HG03060 (cell line): ENCODE measurements around the gene RACK1.

ENCODE experiments used
- ATAC-seq: cut with Tn5 transposase; IDR thresholded peaks from one replicate; pipeline ENCODE4 v1.9.1; 2021; ENCODE audit warnings: low read depth, moderate number of reproducible peaks; ENCODE audit not compliant: unreplicated experiment

Gene RACK1

DNA sequence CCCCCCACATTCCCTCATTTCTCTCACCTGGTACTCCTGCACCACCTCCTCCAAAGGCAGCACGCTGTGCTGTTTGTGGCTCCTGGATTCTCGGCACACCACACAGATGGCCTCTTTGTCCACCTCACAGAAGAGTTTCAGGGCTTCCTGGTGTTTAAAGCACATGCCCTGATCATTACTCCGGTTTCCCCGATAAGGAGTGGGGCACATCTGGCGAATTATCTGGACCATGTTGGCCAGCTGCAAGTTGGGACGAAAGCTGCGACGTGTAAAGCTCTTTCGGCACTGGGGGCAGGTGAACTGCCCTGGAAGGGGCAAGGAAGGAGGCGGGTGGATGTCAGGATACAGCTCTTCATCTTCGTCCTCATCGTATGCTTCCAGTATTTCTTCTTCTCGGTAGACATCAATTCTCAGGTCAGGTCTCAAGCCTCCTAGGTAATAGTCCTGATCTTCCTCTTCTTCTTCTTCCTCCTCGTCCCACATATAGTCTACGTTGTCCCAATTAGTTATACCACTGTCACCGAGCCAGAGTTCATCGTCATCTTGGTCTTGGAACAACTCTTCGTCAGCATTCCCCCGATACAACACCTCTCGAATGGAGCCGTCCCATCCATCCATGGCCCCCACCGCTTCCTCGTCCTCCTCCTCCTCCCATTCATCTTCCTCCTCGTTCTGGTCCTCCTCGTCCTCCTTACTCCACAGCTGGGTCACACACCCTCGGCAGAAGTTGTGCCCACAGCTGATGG is 16.4 kb upstream of the RACK1 start:
- no peak for ATAC-seq

DNA sequence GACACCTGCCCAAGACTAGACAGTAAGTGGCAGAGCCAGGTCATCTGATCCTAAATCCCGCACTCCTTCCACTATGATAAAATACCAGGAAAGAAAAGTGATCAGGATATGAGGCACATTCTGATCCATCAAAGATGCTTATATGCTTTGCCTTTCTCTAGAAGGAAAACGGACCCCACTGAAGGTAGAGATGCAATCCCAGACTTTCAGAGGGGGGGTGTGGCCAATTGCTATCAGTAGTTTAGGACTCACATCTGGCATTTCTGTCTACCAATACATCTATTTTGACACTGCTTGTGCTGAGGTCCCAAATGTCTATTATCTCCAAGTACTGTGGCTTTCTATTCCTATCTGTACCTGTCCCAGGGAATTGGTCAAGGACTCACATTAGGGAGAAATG is 15.6 kb upstream of the RACK1 start:
- ATAC-seq = no peak

DNA sequence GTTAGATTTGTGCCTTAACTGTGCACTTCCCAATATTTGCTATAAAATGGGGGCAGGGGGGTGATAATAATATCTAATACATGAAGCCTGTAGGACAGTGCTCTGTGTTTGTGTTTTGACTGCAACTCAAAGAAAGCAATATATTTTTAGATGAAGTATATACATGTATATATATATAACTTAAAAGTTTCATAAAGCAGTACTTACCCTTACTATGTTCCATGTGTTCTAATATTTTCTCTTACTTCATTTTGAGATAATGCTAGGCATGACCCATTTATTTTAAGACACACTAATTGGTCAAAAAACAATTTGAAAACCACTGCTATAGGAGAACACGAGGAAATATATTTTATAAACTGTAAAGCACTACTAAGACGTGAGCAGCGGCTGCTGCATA is 14.9 kb upstream of the RACK1 start:
- no peak for ATAC-seq

DNA sequence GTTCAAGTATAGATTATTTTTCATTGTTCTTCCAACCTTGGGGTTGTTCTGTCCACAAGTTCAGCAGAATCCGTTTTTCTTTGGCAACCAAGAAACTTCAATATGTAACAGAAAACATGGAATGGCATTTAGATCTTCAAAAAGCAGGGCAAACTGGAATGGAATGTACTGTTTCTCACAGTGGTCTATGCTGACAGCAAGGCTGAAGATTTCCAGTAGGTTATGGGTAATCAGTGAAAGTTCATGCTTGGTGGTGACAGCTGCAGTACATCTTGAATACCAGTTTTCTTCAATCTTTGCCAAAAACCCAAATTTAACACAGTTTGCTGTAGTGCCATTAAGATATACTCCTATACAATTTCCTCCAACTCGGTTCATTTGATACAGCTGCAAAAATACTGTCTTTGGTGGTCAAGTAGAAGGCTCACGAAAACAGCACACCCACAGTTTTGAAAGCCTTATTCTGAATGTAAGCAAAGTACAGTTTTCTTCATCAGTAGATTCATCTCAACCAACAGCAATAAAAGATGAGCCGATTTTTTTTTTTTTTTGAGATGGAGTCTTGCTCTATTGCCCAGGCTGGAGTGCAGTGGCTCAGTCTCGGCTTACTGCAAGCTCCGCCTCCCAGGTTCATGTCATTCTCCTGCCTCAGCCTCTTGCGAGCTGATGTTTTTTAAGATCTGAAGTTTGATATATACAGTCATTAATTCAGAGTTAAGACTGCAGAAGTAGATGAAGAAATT is 12.3 kb upstream of the RACK1 start:
- ATAC-seq = no peak

DNA sequence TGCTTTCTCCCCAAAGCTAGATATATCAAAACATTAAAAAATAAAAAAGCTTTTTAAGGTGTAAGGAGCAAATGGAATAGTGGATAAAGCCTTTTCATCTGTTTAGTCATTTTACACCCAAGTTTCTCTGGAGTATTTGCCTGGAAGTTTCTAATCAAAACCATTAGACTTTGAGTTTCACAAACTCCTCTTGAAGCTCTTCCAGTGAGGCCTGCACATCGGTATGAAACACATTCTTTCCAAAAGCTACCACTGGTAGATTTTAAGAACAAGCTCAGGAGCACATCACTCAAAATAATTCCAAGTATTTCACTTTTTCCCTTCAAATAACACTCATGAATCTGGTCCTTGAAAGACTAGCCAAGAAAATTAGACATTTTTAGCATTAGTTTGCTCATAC is 11.6 kb upstream of the RACK1 start:
- no peak for ATAC-seq

DNA sequence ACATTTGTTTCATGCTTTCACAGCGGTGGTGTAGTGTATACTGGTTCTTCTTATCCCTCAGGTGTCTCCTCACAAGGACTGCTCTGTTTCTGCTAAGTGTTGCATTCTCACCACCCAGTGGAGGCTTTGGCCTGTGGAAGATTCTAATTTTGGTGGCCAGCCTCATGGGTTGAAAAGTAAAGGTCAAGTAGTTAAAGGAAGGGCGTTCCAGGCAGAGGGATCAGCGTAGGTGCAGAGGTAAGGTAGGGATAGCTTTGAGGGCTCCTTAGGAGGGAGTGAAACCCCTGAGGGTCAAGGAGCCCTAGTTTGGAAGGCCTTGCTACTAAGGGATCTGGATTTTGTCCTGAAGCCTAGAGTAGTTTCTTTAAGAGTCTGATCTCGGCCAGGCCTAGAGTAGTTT is 4.6 kb upstream of the RACK1 start:
- ATAC-seq = no peak

- ATAC-seq = no peak
These were observed 2.8 kb upstream of the RACK1 start for GRCh38 chr5:181246276-181247049.

- no peak for ATAC-seq
These were observed 1.9 kb upstream of the RACK1 start for GRCh38 chr5:181245427-181246275.

DNA sequence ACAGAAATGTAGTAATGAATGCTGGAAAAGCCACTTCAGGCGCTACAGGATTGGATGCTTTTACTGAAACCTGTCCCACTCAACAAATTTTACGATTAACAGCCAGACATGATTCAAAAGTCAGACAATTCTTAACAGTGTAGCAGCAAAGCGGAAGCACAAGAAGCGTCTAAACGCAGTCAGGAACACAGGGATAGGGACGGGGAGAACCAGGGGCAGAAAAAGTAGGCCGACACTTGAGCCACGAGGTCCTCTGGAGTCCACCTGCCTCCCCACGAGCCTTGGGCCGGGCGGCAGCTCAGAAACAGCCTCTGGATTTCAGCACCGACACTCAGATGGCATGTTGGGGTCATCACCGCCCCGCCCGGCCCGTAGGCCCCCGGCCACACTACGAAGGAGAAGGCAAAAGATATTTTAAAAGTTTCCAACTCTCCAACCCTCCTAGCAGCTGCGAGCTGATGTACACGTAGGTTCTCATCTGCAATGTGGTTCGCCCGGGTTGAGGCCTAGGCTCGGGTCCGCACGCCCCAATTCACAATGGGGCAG is 615 bp downstream of the RACK1 start:
- no peak for ATAC-seq

GRCh38 chr5:181242031-181242451 is 1.7 kb downstream of the RACK1 start:
- ATAC-seq = no peak

DNA sequence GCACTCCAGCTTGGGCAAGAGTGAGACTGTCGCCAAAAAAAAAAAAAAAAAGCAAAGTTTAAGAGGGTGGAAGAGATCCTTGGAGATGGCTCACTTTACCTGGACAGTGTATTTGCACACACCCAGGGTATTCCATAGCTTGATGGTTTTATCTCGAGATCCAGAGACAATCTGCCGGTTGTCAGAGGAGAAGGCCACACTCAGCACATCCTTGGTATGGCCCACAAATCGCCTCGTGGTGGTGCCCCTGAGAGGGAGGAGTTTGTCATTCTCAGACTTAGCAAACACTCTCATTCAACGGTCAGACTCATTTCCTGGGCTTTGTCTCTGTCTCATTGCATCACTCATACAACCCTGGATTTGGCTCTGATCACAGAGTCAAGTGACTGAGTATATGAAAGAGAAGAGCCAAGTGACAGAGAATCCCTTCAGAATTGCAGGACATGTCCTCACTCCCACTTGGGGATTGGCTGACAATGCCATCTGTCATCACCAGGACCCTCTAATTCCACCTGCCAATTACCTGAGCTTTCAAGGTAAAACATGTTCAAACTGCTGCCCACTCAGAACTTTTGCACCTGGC is 2.2 kb downstream of the RACK1 start:
- no peak for ATAC-seq

GRCh38 chr5:181239062-181239663 is 4.5 kb downstream of the RACK1 start:
- ATAC-seq = no peak

GRCh38 chr5:181237729-181238385 is 5.8 kb downstream of the RACK1 start:
- no peak for ATAC-seq

GRCh38 chr5:181236954-181237641 is 6.6 kb downstream of the RACK1 start:
- no peak for ATAC-seq

DNA sequence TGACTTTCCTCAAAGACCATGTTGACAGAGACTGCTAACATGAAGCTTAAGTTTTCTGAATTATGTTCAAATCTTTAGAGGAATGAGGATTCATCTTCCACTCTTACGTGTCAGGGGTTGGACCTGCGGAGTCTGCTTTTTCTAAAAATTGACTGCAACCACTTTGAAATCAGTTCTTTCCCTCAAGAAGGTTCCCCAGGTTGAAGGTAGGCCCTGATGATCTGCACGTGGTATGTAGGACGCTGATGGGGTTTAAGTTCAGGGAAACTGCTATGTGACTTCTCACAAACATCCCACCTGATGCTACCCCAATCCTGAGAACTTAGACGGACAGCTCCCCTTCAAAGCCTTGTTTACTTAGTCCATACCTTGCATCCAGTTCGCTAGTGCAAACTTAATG is 7.2 kb downstream of the RACK1 start:
- no peak for ATAC-seq

GRCh38 chr5:181235689-181236366 is 7.9 kb downstream of the RACK1 start:
- ATAC-seq = no peak

DNA sequence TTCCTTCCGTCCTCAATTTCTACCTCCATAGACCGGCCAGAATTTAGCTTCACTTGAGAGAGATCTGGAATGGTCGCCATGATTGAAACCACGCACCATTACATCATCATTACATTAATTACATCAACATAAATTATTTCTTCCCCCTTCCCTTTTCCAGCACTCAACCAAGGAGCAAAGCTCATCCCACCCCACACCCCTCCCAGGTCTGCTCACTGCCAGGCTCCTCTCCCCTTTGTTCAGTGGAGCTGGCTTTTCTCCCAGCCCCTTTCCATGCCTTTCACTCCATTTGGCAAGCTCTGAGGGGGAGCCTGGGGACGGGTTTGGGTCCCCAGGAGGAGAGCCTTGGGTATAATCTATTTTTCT is 8.4 kb downstream of the RACK1 start:
- no peak for ATAC-seq
